SKM-1 (cell line): ENCODE measurements around the gene ZMYND12.

Source experiments
- DNase-seq: peaks from one replicate; lab custom pipeline; 2025; ENCODE audit not compliant: unreplicated experiment; lab: John Stamatoyannopoulos, UW

Gene ZMYND12

DNA sequence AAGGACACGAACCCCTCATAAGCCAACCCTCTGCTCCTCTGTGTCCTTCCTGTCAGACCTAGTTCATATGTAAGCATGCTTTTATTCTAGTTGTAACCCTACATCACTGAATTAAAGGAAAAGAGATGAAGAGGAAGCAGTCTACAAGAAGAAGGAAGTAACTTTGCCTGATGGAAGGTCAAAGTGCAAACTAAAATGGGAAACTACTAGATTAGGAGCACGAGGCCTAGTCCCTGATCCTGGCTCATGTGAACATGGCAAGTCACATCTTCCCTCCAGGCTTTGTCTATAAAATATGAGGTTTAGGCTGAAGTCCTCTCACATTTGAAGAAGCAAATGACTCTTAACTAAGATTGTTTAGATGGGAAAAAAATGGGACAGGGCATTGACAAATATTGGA is 13.2 kb downstream of the ZMYND12 start:
- peak; percentile 22 for DNase-seq

DNA sequence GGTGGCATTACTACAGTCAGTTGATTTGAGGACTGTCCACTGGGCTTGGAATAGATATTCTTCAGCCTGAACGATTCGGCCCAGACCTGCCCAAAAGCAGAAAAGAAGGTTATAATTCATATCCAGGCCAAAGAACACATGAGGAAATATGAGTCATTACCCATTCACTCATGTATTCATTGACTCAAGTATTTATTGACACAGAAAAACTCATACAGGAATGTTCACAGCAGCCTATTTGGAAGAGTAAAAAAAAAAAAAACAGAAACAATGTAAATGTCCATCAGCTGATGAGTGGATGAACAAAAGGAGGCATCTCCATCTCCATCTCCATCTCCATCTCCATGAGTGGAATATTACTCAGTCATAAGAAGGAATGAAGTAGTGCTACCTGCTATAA is 15.9 kb downstream of the ZMYND12 start:
- DNase-seq = no peak

DNA sequence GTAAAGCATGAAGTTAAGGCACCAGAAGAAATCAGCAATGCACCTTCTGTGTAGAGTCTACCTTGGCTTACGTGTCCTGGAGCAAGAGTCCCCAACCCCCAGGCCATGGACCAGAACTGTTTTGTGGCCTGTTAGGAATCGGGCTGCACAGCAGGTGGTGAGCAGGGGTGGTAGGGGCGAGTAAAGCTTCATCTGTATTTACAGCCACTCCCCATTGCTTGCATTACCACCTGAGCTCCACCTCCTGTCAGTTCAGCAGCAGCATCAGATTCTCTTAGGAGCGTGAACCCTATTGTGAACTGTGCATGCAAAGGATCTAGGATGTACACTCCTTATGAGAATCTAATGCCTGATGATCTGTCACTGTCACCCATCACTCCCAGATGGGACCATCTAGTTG is 21.5 kb downstream of the ZMYND12 start:
- no peak for DNase-seq

DNA sequence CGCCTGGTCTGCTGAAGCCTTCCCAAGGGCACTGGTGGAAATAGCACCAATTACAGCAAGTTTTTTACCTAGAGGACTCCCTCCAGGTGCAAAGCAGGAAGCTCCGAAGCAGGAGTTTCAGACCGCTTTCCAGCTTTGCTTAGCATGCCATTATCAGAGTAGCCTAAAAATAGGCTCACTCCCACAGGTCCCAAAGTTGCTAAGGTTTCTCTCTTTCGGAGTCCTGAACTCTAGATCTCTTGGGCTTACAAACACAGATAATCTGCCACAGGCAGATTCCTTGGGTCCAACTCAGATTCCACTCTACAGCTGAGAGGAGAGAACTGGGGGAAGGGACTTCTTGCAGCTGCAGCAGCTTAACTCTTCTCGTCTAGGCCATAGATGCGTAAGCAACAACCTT is 22.5 kb downstream of the ZMYND12 start:
- no peak for DNase-seq

DNA sequence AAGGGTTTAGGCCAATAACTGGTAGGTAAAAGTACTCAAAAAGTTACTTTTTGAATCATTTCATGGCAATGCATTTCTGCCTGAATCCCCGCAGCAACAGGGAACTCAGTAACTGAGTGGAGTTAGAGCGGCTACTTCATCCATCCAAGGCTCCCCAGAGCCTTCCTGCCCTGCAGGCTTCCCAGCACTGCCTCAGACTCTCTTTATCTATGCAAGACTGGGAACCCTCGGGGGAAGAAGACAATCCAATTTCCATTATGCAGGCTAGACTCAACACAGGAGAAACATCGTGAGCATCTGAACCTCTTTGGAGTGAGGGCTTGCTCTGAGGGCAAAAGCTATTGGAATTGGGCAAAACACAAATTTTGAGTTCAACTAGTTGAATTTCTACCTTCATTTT is 23.1 kb downstream of the ZMYND12 start:
- DNase-seq = no peak

DNA sequence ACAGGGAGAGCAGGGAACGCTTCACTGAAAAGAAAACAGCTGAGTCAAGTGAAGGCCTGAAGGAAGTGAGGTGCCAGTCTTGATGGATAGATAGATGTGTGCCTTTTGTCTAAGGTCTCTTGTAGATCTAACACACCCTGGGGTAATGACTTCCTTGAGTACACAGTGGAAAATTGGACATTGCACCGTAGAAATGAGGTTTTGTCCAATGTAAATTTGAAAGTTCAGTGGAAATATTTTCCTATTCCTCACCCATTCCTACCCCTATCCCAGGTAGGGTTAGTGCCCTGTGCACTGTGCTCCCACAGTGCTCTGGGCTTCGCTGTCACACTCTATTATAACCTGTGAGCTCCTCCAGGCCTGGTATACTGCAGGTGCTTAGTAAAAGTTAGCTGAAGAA is 24.3 kb downstream of the ZMYND12 start:
- no peak for DNase-seq

DNA sequence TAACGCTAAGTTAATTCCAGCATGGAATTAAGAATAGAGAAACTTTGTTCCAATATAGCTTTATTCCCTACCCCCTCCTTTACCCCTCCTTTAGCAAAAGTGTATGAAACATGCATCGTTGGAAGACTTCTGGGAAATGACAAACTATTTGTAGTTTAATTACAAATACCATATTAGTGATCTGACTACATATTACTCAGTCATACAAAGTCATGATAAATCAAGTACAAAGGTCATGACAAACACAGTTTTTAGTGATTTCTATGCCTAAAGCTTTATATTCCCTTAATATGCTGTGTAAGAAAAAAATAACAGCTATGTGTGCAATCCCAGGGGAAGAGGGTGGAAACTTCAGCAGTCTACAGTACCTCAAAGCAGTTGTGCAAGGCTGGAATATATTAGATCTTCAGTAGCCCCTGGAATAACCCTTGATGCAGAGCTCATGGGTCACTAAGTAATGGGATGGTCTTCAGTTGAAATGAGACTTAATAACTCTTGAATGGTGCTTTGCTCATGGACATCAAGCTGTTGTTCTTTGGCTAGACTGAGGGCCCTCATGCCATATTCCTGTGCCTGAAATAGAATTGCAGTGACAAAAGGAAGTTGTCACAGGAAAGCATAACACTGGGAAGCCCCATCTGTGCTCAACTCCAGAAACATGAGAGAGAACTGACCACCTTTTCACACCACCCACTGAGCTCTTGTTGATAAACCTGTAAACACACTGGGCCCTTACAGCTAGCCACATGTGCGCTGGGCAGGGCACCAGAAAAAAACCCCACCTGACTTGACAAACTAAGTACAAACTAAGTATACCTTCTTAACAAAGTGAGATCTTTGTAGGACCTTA is 25.3 kb downstream of the ZMYND12 start:
- DNase-seq = no peak

DNA sequence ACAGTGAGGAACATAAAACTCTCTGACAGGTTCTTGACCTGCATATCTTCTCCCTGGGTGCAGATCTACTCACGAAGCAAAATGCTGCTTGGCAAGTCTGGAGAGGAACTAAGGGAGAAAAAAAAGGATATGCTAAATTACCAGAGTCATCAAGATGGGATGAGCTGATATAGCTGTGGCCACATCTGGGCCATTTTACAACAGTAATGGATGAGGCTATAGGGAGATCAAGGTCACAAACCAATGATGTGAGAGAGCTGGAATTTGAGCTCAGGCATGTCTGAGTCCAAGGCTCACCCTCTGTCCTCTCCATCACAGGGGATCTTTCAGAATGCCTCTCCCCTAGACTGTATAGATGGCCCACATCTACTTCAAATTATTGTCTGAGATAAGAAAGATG is 26.2 kb downstream of the ZMYND12 start:
- no peak for DNase-seq

DNA sequence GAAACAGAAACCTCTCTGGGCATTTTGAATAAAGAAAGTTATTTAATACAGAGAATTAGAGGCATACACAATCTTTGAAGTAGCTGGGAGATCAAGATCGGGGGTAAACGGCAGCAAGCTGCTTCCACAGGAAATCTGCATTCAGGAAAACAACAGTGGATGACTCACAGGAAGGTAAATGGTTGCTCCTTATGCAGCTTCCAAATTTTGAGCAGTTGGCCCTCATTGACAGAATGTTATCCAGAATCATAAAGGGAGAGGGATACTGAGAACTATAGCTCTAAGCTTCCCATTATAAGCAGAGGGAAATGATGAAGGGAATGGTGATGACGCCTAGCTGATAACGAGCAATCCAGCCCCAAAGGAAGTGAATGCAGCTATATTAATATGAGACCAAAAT is 28.6 kb downstream of the ZMYND12 start:
- DNase-seq = no peak

DNA sequence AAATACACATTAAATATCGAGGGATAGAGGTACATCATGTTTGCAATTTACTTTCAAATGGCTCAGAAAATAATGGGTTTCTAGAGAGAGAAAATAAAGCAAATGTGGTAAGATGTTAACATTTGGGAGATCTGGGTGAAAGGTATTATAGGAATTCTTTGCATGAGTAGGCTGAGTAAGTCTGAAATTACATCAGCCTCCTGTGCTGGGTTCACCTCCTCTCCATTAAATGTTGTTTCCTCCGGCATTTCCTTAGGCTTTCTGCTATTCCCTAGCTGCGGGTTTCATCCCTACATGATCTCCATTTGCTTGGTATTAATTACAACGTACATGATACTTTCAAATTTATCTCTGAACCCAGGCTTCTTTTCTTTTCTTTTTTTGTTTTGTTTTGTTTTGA is 31.6 kb downstream of the ZMYND12 start:
- no peak for DNase-seq

DNA sequence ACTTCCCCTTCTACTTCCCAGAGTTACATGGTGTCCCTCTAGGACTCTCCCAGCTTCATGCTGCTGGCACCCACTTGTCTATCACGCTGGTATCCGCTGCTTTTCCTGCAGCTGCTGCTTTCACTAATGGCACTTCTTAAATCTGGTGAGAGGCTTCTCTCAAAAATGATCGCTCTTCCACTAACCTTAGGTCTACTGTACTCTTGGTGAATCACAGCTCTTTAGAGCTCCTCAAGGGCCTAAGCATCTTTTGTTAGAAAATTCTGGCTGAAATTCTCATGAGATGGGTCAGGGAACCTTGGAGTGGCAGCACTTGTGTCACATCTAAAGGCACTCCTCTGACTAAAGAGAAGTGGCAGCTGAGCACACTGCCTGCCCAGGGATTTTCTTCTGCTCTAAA is 32.1 kb downstream of the ZMYND12 start:
- DNase-seq = no peak

DNA sequence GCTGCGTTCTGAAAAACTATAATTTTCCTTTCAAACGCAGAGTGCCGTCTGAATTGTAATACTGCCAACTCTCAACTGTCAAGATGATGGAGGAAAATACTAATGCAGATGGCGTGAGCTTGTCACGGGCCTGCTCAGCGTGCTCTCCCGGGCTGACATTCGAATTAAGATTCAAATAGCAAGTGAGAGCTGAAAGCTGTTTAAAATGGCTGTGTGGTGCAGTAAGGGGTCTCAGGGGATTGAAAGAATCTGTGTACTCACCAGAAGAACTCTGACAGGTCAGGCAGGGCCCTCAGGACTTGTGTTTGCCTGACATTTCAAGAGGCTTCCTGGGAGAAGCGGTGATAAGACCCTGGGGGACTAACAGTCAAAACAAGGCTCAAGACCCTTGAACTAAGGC is 33.1 kb downstream of the ZMYND12 start:
- no peak for DNase-seq

DNA sequence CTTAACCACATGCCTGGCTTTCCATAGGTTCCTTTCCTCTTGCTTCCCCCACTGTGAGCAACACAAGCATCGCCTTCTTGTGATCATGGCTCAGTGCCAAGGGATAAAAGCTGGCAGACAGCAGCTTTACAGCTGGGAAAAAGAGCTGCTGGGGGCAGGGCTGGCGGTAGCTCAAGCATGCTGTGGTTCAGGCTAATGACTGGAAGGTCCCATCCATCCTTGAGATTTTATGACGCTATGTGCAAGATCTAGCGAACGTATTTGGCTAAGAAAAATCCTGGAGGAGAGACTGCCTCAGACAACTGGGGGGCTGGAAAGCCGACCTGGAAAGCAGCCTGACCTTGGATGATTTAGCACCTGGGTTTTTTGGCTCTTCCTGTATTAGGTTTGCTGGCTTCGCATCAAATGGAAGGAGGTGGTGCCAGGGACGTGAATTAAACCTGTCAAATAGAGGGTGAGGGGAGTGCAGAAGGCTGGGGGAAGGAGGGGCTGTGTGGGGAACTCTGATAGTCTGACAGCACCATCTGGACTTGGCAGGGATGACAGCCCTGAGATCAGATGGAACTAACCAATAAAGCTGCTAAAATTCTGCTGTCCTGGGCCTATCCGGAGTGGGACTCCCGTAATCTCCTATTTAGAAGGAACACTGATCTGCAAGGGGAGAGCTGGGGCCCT is 34.8 kb downstream of the ZMYND12 start:
- no peak for DNase-seq

DNA sequence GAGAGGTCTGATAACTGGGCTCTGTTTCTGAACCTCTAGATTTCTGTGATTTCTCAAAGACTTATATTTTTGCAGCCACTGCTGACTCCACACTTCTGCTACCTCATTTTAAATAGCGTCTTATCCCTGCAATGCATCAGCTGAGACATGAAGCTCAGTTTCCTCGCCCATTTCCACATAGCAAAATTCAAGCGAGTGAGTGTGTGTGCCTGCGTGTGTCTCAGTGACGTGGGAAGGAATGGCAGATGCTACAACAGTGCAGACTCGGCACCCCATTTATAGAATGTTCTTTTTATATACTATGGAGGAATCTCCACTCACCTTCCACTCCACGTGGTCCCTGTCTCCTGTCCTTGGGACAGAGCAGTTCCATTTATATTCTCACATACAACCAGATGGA is 35.7 kb downstream of the ZMYND12 start:
- no peak for DNase-seq

DNA sequence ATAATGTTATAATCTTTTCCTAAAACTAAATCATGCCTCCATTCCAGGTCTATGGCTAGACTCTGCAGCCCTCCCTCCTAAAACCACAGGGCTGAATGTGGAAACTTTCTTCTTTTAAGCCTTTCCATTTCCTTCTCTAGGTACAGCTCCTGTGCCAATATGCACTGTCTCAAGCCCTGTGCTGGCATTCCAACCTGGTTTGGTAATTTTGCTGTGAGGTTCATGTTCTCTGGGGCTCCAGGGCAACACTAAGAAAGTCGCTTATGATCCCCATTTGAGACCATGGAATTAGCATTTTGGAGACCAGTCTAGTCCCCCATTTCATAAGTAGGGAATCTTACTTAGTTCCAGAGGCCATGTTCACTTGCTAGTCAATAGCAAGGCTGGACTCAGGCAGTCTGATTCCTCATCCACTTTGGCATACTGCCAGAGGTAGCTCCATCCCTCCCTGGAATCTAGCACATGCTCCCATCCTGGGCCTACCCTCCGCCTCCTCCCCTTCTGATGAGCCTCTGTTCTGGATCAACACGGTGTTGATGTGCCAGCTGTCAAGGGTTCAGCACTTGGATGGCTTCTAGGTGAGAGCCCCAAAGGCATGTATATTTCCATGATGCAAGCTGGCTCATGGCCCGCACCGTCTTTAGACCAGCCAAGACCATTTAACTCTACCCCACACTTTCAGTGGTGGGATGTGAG is 36.5 kb downstream of the ZMYND12 start:
- DNase-seq = no peak

DNA sequence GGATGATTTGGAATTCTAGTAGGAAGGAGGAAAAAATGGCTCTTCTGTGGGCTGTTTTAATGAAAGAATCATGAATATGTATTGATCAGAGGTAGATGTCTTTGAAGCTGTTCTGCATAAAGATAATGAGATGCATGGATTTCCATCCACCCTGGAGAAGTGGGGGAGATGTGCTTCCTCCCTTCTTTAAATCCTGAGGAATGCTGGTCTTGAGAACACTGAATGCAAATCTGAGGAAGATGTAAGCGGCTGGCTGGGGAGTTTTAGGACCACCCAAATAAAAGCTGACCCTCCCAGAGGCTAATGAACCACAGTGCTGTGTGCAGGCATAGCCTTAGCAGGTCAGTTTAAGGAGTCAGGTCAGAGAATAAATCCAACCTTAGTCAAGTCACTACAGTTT is 37.3 kb downstream of the ZMYND12 start:
- DNase-seq = no peak

DNA sequence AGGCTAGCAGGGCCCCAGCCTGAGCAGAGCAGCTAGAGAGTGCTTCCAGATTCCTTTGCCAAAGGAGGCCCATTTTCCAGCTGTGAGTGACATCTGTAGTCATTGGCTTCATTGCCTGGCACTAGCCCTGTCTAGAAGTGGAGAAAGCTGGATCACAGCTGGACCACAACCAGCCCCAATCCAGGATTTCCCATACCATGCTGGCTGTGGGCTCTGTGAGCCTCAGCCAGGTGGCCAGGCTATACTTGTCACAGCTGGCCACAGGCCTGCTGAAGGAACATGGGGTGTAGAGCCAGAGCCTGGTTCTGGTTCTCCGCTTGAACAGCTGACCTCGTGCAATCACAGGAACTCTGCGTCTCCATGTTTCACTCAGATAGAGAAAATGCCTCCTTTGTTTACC is 38.7 kb downstream of the ZMYND12 start:
- no peak for DNase-seq

DNA sequence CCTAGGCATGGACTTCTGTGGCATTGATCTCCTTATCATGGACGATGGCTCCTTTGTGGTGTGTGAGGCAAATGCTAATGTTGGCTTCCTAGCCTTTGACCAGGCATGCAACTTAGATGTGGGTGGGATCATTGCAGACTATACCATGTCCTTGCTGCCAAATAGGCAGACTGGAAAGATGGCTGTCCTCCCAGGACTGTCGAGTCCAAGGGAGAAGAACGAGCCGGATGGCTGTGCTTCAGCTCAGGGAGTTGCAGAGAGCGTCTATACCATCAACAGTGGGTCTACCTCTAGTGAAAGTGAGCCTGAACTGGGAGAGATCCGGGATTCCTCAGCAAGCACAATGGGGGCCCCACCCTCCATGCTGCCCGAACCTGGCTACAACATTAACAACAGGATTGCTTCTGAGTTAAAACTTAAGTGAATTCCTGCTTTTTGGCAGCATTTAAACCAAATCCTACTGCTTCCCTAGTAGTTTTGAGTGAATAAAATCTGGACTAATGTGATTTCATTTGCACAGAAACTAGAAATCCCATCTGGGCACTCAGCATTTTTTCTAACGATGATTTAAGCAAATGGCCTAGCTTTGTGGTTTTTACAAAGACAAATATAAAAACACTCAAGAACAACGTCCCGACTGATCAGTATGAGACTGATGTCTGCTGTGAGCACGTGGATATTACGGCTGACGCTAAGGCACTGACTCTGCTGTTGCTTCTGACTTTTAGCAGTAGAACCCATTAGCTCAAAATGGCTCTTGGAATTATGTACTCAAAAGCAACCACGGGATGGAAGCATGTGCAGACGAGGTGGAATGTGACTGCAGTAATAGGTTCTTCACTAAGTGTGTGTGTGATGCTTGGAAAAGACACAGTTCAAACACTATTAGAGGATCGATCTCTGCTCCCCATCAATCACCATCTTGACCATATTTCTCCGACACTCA is 41.0 kb downstream of the ZMYND12 start:
- no peak for DNase-seq

DNA sequence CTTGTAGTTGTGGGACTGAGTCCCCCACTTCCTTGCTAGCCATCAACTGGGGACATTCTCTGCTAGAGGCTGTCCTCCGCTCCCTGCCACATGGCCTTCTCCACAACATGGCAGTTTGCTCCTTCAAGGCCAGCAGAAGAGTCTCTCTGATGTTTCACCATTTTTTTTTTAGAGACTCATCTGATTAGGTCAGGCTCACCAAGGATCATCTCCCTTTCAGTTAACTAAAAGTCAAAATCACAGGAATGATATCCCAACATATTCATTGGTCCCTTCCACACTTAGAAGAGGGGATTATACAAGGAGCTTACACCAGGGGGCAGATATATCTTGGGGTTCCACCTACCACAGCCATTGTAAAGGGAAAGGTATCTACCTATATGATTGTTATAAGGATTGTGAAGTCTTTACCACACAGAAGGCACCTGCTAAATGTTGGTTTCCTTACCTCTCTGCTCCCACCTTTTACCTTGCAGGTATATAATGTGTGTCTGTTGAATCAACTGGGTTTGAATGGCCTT is 51.9 kb downstream of the ZMYND12 start:
- no peak for DNase-seq

DNA sequence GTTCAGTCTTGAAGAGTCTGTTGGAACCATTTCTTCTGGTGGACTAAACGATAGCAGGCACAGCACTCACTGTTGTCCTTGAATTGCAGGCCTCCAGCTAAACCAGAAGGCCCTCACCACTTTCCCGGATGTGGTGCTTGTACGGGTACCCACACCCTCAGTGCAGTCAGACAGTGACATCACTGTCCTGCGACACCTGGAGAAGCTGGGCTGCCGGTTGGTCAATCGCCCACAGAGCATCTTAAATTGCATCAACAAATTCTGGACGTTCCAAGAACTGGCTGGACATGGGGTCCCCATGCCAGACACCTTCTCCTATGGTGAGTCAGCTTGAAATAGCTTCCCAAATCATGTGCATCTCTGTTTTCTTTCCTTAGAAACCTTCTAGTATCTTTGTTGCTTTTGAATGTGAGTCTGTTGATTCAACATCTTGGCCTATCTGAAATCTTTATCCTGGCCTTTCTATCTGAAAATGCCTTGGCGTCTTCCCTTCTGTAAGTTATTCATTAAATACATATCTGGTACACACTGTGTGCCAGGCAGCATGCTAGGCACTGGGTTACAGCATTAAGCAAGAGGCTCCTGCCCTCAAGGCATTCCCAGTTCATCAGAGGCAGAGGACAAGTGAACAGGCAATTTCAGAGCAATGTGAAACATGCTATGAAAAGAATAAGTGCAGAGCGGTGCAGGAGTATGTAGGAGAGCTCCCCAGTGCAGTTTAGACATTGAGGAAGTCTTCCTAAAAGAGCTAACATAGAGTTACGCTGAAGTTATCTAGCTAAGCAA is 56.3 kb downstream of the ZMYND12 start:
- DNase-seq = no peak
